DMS153 treated with DMSO at 0.1 percent for 48 hours (cell line): ENCODE data around the gene GPSM3.
"Not testable (repeated sequence)": the region's sequence is repeated elsewhere in the genome, so short reads cannot be mapped to it uniquely, and the experiment has no call there.

Experiments
- DNase-seq: peaks from one replicate; lab custom pipeline; 2025; ENCODE audit not compliant: unreplicated experiment; lab: John Stamatoyannopoulos, UW

Gene GPSM3

DNA sequence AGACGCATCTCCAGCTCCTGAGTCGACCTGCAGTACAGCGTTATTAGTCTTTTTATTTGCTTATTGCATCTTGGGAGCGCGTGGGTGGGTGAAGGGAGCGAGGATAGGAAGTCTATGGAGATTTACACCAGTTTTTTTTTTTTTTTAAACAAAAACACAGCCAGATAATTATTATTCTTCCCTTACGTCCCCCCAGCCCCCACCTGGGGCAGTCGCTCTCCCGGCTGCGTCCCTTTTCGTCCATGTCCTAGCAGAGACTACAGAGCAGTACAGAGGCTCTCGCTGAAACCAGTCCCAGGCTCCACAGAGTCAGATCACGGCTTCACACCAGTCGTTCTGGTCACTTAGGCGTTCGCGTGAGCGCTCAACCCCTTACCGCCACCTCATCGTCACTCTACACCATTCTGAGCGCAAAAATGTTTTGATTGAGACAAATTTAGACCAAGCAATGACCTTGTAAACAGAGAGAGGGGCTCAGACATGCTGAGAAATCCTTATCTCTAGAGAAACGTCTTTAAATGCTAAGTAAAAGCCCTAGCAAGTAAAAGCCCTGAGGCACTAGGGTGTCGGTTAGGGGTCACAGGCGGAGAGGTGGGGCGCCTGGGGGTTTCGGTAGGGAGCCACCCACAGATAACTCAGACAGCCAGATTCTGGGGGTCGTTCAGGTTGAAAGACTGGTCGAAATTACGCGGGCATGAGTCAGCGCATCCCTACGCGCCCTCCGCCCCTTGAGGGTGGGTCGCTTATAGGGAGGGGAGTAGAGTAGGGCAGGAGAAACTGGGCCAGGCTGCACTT lies 39.5 kb downstream of the GPSM3 start:
- no peak for DNase-seq

DNA sequence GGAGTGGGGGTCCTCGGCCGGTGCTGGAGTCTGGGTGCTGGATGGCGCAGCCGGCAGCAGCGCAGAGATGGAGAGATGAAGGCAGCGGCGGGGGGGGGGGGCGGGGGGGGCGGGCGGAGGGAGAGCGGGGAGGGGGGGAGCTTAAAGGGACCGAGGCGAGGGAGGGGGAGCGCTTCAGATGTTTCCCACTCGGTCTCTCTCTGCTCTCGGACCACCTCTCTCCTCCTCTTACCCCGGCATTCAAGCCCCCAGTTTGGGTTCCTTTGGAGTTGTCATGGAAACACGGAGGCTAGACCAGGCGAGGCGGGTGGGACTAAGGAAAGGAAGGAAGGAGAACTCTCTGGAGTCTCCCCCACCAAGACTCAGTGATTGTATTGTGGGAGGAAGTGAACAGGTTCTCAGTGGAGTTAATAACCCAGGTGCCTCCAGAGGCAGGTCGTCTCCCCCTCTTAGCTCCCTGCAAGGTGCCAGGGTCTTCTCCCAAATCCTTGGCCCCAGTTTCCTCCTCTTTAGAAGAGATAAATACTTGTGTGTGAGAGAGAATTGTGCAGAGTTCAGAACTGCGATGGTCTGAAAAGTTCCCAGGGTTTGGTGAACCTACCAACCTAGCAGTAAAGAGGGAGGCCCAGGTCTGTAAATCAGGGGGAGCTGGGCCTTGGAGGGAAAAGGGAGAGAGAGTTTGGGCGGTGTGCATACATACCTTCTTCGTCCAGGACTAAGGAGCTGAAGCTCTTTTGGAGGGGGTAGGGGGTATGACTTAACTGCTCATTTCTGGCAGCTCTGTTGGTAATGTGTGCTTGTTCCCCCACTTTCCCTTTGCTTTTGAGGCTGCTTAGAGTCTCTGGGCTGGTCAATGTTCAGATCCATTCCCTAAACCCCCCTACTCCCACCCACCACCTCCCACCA lies 40.3 kb downstream of the GPSM3 start, which contains the start of gene PRRT1:
Gene PRRT1 (minus strand): TSS at position 77 of the 906 bp plus-strand sequence. CDS start 112 bp downstream, outside the sequence.
- DNase-seq, result no peak

DNA sequence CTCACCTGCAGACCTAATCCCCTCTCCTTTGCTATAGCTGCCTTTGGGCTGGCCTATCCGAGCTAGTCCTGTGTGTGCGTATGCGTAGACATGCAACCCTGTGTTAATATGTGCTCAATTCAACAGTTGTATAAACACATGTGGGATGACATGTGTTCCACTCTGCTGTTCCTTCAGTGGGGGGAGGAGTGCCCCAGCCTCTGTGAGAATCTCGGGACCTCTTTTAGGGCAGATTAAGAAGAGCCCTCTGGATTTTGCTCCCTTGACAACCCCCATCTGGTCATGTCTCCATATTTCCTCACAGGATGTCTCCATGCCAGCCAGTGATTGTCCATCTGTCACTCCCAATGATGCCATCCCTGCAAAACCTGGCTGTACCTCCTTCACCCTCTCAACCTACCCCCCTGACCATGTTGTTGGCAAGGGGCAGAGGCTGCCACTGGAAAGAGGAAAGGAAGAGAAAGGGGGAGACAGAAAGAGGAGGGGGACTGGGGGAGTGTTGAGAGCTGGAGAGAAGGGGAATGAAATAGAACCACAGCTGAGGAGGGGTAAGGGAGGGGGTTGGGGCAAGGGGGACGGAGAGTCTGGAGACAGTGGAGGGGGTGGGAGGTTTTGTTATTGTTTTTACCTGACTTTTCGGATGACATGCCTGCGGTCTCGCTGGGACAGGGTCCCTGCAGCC lies 41.1 kb downstream of the GPSM3 start:
- no peak for DNase-seq

DNA sequence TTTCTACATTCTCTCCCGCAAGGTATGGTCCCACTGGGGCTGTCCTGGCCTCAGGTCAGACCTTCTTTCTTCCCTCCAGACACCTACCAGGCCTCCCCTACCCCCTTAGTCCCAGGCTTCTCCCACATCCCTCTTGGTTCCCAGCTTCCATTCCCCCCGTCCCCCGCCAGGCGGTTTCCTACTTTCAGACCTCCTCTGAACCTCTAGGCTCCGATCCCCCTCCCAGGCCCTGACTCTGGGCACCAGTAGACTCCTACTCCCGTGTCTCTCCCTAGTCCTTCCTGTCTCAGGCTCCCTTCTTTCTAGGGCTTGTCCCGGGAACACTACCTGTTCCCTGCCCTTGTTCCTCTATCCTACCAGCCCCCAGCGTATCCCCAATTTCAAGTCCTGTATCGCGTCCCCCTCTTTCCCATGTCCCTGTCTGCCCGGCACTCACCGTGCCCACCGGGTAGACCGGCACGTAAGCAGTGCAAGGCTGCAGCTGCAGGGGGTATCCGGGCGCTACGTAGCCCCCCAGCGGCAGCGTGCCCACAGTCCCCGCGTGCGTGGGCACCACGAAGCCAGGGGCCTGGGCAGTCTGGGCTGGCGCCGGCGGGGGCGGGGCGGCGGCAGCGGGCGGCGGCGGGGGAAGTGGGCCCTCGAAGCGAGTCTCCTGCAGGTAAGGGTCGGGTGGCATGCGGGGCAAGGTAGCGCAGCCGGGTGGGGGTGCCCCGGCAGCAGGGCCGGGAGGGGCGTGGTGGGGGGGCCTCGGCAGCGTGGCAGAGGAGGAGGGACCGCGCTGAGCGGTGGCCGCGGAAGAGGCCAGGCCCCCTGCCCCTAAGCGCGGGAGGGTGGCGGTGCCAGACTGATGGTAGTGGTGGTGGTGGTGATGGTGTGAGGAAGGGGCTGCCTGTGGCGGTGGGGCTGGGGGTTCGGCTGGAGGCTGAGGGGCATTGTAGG lies 42.2 kb downstream of the GPSM3 start:
- no peak for DNase-seq

DNA sequence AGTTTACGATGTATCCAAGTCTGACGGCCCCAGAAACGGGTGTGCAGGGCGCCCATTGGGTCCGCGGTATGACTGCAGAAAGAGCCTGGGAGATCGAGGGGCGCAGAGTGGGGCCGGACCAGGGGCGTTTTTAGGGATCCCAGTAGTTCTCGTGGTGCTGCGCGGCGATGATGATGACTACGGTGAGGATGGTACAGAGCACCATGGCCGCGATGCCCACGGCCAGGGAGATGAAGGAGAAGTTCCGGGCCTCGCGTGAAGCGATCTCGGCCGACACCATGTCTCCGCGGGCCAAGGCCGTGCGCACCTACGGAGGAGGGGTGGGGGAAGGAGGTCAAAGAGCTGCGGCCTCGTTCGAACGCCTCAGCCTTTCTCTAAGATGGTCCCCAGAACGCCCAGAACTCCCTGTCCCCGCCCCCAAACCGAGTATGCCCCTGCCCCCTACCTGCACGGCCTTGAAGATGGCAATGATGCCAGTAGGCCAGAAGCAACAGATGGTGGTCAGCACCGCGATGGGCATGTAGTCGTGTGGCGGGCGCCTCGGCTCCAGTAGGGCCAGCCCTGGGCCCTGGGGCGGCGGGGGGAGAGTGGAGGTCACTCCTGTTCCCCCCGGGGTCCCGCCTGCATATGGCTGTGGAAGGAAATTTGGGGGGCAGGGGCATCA lies 43.2 kb downstream of the GPSM3 start:
- no peak for DNase-seq

DNA sequence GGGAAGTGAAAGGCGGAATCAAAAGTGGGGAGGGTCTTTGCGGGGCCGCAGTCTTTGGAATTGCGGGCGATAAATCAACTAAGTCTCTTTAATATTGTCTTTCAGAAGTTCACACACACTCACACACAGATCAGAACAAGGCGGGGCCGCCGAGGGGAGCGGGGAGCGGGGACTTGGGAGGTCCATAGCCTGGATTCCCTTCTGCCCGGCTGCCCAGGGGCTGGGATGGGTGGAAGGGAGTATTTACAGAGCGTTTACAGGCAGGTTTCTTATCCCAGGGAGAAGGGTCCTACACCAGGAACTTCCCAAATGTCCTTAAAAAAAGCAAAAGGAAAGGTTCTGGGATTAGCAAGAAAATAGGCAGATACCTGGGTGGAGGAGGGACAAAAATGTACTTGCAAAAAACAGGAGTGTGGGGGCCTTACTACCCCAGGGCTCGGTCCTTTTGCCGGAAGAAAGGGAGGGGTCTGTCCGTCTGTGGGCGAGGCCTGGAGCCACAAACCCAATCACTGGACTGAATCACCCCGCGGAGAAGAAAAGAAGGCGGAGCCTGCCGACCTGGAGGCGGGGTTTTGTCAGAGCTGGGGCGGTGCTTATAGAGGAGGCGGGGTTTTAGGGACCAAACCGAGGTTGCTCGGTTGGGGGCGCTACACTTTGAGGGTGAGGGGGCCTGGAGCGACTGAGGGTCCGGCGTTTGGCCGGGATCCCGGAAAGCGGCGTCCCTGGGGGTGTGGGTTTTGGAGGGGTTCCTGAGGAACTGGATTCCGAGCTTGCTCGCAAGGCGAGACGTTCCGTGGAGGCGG lies 44.0 kb downstream of the GPSM3 start:
- no peak for DNase-seq

DNA sequence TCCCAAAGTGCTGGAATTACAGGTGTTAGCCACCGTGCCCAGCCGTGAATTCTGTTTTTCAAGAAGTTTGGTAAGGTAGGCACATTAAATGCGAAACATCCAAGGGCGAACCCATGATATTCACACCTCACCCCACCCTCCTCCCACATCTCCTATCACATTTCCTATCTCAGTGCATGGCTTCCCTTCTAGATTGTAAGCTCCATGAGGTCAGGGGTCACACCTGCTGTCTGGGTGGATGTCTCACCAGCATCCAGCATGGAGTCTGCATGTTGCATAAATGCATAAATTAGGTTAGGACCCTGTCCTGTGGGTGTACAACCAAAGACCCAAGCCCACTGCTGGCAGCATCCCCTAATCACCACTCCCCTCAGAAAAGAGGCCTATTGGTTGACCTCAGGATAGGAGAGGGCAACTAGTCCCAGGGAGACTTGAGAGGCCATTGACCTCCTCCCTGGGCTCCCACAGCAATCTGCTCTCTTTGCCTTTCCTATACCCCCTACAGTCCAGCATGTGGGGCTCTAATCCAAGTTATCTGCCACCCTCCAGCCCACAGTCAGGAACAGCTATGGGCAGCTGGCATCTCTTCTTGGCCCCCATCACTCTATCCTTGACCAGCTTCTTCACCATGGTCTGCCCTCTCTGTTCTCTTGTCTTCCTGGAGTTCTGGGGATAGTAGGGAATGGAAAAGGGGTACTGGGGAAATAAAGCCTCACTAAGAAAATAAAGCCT lies 44.9 kb downstream of the GPSM3 start:
- no peak for DNase-seq

DNA sequence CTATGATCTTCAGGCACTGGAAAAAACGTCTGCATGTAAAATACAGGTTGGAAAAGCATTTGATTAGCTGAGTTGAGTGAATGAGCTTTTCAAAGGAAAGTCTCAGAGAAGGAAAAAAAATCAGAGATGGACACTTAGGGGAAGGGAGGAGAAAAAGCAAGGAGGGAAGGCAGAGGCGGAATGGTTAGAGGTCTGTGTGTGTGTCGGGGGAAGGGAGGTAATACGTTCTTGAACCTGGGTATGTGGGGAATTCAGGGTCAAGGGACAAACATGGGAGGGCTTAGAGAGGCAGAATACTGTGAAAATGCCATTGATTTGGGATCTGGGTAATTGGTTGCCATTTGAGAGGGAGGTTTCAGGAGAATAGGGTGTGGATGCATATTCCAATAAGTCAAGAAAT lies 45.8 kb downstream of the GPSM3 start:
- DNase-seq, result no peak

DNA sequence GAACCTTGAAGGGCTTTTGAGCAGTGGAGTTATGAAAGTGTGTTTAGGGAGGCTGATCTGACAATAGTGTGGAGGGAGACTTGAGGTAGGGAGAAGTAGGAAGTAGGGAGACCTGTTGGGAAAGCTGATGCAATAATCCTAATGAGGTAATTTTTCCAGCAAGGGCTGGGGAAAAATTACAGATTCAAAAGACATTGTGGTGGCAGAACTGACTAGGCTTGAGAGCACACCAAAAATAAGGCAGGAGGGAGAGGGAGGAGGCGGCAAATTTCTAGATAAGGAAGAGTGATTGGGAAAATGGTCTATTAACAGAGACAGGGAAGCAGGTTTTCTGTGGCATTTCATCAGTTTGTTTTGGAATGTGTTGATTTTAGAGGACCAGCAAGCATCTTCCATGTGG lies 46.2 kb downstream of the GPSM3 start:
- DNase-seq, result no peak

DNA sequence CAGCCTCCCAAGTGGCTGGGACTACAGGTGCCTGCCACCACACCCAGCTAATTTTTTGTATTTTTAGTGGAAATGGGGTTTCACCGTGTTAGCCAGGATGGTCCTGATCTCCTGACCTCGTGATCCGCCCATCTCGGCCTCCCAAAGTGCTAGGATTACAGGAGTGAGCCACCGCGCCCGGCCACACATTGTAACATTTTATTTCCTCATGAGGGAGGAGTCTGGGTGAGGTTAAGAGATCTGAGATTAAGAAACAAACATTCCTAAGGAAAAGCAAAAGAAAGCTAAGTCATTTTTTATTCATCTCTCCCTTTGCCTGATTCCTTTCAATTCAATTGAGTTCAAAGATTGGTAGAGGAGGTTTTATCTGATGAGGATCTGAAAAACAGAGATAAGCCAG lies 48.2 kb downstream of the GPSM3 start:
- not testable (repeated sequence) for DNase-seq
